CD4-positive, alpha-beta memory T cell (primary cell): Measurements from ENCODE around the gene IFNA13. TPM values are rescaled to one million over a fixed set of nuclear protein-coding genes. Genes with fewer than 3 reads are reported as not detected.

Experiments used
- CTCF ChIA-PET: fragments of 350-600 bp; sonication (Branson Sonifier 250); formaldehyde crosslinking; loops from one replicate; lab custom pipeline; 2021; ENCODE audit warnings: inconsistent platforms; ENCODE audit not compliant: partially characterized antibody; lab: Charles Lee
- POLR2A ChIA-PET: fragments of 350-600 bp; sonication (Branson Sonifier 250); formaldehyde crosslinking; loops from one replicate; lab custom pipeline; 2021; ENCODE audit not compliant: partially characterized antibody; lab: Charles Lee
- DNase-seq, 5 donors: peaks; one replicate each; pipeline versions ENCODE4 v3.0.0 to v3.0.0-alpha.2; 2020 to 2022; ENCODE audit warnings: mixed read lengths in 1 of 5
- H3K27ac ChIP-seq: one replicate; pipeline ENCODE4 v1.7.0; 2013; ENCODE audit warnings: low read depth, low read length
- H3K27me3 ChIP-seq: 2 replicates; pipeline ENCODE4 v1.7.0; 2013; ENCODE audit warnings: mild to moderate bottlenecking, low read length, moderate library complexity; ENCODE audit not compliant: insufficient read depth
- H3K36me3 ChIP-seq: 2 replicates; pipeline ENCODE4 v1.7.0; 2013; ENCODE audit warnings: mild to moderate bottlenecking, low read length, moderate library complexity; ENCODE audit not compliant: insufficient read depth
- H3K4me1 ChIP-seq: 2 replicates; pipeline ENCODE4 v1.7.0; 2013; ENCODE audit warnings: mild to moderate bottlenecking, low read length, moderate library complexity; ENCODE audit not compliant: insufficient read depth
- H3K4me3 ChIP-seq, 2 donors: one replicate each; pipeline ENCODE4 v1.7.0; 2013; ENCODE audit warnings: low read length in 2 of 2, mild to moderate bottlenecking in 1 of 2
- H3K9me3 ChIP-seq, 2 donors: one replicate each; pipeline ENCODE4 v1.7.0; 2013; ENCODE audit warnings: low read length in 2 of 2, control low read depth in 1 of 2; ENCODE audit not compliant: control insufficient read depth in 1 of 2
- H3K27ac Mint-ChIP-seq, 7 donors: one replicate each; pipeline ENCODE4 v1.8.0; 2020 to 2021; ENCODE audit warnings: mixed read lengths in 7 of 7, mild to moderate bottlenecking in 6 of 7, inconsistent platforms in 3 of 7, moderate library complexity in 3 of 7
- H3K27me3 Mint-ChIP-seq, 2 donors: one replicate each; pipeline ENCODE4 v1.8.0; 2020 to 2021; ENCODE audit warnings: mixed read lengths in 2 of 2
- H3K36me3 Mint-ChIP-seq, 2 donors: one replicate each; pipeline ENCODE4 v1.8.0; 2020 to 2021; ENCODE audit warnings: mixed read lengths in 2 of 2, inconsistent platforms in 1 of 2, mild to moderate bottlenecking in 1 of 2
- H3K4me1 Mint-ChIP-seq, 4 donors: one replicate each; pipeline ENCODE4 v1.8.0; 2020 to 2021; ENCODE audit warnings: mixed read lengths in 4 of 4, mild to moderate bottlenecking in 1 of 4
- H3K4me3 Mint-ChIP-seq, 8 donors: one replicate each; pipeline ENCODE4 v1.8.0; 2020 to 2021; ENCODE audit warnings: mixed read lengths in 8 of 8, mild to moderate bottlenecking in 7 of 8, moderate library complexity in 6 of 8, inconsistent platforms in 3 of 8
- H3K9me3 Mint-ChIP-seq, 8 donors: one replicate each; pipeline ENCODE4 v1.8.0; 2020 to 2021; ENCODE audit warnings: mixed read lengths in 8 of 8, mild to moderate bottlenecking in 5 of 8, inconsistent platforms in 3 of 8, moderate library complexity in 1 of 8
- intact Hi-C: fragments of 100-400 bp; cut with micrococcal nuclease; formaldehyde crosslinking; loops from one replicate; pipeline ENCODE4 v1.15.1; 2023
- polyA plus RNA-seq, 2 donors: library from polyadenylated mRNA; unstranded; fragments of 300-500 nt; fragmentation: Illumina TruSeq; gene quantifications; one replicate each; pipeline ENCODE4 v1.2.3, GENCODE V29; 2021
- total RNA-seq, 2 experiments: library from RNA; stranded (reverse); gene quantifications; one replicate each; pipeline ENCODE4 v1.2.3, GENCODE V29; 2021

Gene IFNA13
- total and polyA plus RNA-seq, 4 experiments from 2014 or later = not detected

DNA sequence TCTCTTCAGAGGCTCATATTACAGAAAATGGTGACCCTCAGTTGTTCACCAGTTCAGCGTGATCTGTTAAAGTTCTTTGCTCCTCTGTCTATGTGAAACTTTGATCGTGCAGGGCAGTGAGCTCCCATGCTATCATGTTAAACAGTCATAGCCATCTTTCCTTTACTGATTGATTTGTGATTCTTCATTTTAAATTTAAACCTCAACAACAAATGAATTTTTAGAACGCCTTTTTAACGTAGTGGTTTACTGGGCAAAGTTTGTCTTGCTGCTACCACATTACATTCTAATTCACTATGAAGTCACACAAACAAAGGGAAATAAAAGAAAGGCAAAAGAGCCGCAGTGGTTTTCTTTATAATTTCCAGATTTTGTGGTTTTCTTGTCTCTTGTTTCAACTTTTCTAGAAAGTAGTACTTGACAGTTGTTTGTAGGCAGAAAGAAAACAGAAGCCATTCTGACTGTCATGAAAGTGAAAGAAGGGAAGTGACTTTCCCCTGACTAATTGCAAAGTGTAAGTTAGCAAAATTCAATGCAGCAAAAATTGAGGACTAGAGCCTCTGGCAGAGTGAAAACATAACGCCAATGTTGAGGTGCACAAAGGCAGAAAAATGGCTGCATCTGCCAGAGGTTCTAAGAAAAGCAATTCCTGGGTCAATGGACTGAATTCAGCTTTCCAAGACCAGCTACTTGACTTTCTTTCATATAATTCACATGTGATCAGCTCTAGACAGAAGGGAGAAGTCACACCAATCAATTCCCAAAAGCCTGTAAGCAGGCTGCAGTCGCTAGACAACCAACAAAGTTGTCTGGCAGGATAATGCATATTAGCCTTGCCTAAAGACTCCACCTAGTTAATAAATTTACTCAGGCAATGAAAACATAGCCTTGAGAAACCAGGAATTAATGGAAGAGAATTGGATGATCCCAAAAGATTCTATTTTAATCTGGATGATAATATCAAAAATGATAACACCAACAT, 10.1 kb downstream of the IFNA13 start:
- peak overlapping the region; percentile 36 to 92 (median 87) for H3K27ac Mint-ChIP-seq
- H3K4me3 ChIP-seq = no peak overlapping the region
- POLR2A ChIA-PET = interaction anchor here (2.5 kb wide), 1 partner anchor 23 kb away, joined by 17 read pairs; the partner anchor contains the start of gene KLHL9

DNA sequence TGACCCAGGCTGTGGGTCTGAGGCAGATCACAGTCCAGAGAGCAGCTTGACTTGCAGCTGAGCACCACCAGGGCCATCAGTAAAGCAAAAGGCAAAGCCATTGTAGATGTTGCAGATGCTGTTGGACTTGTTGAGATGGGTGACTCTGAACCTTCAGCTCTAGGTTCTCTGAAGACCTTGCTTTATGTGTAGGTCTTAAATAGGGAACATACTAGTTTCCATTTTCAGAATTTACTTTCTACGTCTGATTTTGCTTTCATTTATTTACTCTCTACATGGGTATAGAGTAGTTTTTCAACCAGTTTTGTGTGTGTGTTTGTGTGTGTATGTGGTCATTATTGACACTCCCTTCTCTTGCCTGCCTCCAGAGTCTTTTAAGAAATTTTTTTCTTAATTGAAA, 17.1 kb downstream of the IFNA13 start, which contains the start of gene IFNA6:
Gene IFNA6, minus strand, starts transcription at position 101 of the 400 bp plus-strand sequence. Its CDS starts 0 bp downstream, at position 101.
- H3K36me3 ChIP-seq = no peaks in the 10 kb centered on the region
- intact Hi-C loops = no loop called here

More for the DNA sequence above, 10.1 kb downstream of the IFNA13 start:
- Histone ChIP-seq H3K4me1 (peaks cover 15% of the 10 kb centered on the region), H3K9me3 (no peaks in the 10 kb centered on the region), H3K36me3 (no peaks in the 10 kb centered on the region), H3K27ac (no peak overlapping the region), H3K27me3 (peaks cover 5% of the 10 kb centered on the region)
- peak in 4 of 5 donors; percentile 24 to 34 (median 25) for DNase-seq
- peaks cover 0 to 4% of the 10 kb centered on the region in 2 donors for H3K36me3 Mint-ChIP-seq
- peaks cover 10 to 20% (median 15%) of the 10 kb centered on the region in 4 donors for H3K4me1 Mint-ChIP-seq
- H3K4me3 Mint-ChIP-seq = peak overlapping the region; percentile 68 to 80 (median 78)
- peaks cover 0 to 9% (median 6%) of the 10 kb centered on the region in 8 donors for H3K9me3 Mint-ChIP-seq
- H3K27me3 Mint-ChIP-seq = peaks cover 3% of the 10 kb centered on the region in 2 donors
- CTCF ChIA-PET = interaction anchor here (0.6 to 1.1 kb wide), 3 partner anchors 22 to 38 kb away, joined by 3 to 4 read pairs (median 3); no protein-coding TSS in a partner anchor
- intact Hi-C loops = loop anchor here (2.0 kb wide), 1 partner anchor 23 kb away; the partner anchor contains the start of gene KLHL9

DNA sequence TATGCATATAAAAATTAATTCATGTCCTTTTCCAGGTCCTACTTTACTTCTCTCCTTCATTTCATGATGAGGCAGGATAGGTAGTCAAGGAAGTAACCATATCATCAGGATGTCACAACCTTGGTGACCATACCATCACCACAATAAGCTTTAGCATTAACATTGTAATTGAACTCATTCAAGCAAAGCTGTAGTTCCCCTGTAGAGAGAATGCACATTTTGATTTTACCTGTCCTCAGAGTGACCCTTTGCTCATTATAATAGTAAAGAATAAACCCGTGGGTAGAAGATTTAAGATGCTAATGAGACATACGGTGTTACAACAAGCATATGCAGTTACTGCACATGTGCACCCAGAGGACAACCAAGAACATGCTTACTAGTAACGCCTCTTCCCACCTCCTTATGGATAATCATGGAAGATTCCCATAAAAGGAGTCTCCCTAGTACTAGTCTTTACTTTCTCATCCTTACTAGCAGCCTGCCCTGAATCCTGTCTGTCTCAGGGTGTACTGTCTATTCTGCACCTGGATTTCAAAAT, 19.4 kb downstream of the IFNA13 start:
- DNase-seq = no peak
- H3K27me3 ChIP-seq = peaks cover 3% of the 10 kb centered on the region
- H3K36me3 Mint-ChIP-seq = no peaks in the 10 kb centered on the region
- H3K9me3 Mint-ChIP-seq = peaks cover 0 to under 1% (median 0%) of the 10 kb centered on the region in 8 donors
- H3K27ac Mint-ChIP-seq = no peak overlapping the region
- CTCF ChIA-PET = interaction anchor here (1.4 kb wide), 1 partner anchor 15 kb away, joined by 5 read pairs; no protein-coding TSS in a partner anchor
- intact Hi-C loops = no loop called here
- no peak overlapping the region for H3K4me3 ChIP-seq
- H3K4me1 Mint-ChIP-seq = no peaks in the 10 kb centered on the region
- H3K27me3 Mint-ChIP-seq = peaks cover 14 to 29% of the 10 kb centered on the region in 2 donors
- no peaks in the 10 kb centered on the region for H3K9me3 ChIP-seq
- no peak overlapping the region for H3K4me3 Mint-ChIP-seq
- H3K27ac ChIP-seq = no peak overlapping the region
- H3K36me3 ChIP-seq = no peaks in the 10 kb centered on the region
- POLR2A ChIA-PET = no interaction called here
- no peaks in the 10 kb centered on the region for H3K4me1 ChIP-seq

More for the DNA sequence above, 17.1 kb downstream of the IFNA13 start, which contains the start of gene IFNA6:
- CTCF ChIA-PET = no interaction called here
- Mint-ChIP-seq H3K4me3 (no peak within 1 kb of the TSS), H3K4me1 (no peaks in the 10 kb centered on the region), H3K36me3 (peaks cover 0 to 4% of the 10 kb centered on the region in 2 donors), H3K27me3 (peaks cover 6 to 15% of the 10 kb centered on the region in 2 donors), H3K27ac (no peak within 1 kb of the TSS), H3K9me3 (peaks cover 0 to 9% (median 6%) of the 10 kb centered on the region in 8 donors)
- DNase-seq = no peak
- H3K4me1 ChIP-seq = no peaks in the 10 kb centered on the region
- no peaks in the 10 kb centered on the region for H3K9me3 ChIP-seq
- POLR2A ChIA-PET = no interaction called here
- H3K27me3 ChIP-seq = peaks cover 3% of the 10 kb centered on the region
- H3K27ac ChIP-seq = no peak within 1 kb of the TSS
- H3K4me3 ChIP-seq = no peak within 1 kb of the TSS

DNA sequence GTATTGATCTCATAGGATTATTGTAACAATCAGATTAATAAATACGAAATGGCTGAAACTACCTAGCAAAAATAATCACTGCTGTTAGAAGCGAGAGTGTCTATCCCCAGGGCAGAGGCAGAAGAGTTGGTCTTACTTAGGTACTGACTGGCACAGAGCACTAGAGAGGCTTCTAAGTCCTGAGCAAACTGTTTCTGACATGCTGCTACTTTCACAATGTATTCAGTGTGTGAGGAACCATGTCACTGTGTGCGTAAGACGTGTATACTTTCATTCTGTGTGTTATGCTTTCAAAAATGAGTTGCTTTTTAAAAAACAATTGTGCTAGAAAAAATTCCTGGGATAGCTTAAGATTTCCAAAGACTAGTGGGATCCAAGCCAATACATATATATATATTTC, 27.1 kb downstream of the IFNA13 start:
- no peak overlapping the region for H3K4me3 Mint-ChIP-seq
- peaks cover 23 to 39% of the 10 kb centered on the region in 2 donors for H3K27me3 Mint-ChIP-seq
- no peak overlapping the region for H3K27ac ChIP-seq
- H3K9me3 ChIP-seq = no peaks in the 10 kb centered on the region
- H3K4me3 ChIP-seq = no peak overlapping the region
- H3K9me3 Mint-ChIP-seq = peaks cover 0 to 3% (median 0%) of the 10 kb centered on the region in 8 donors
- no peaks in the 10 kb centered on the region for H3K36me3 Mint-ChIP-seq
- intact Hi-C loops = no loop called here
- ChIA-PET CTCF (interaction anchor here (0.9 to 1.3 kb wide), 2 partner anchors 14 to 158 kb away, joined by 3 read pairs; no protein-coding TSS in a partner anchor), POLR2A (no interaction called here)
- no peak overlapping the region for H3K27ac Mint-ChIP-seq
- H3K36me3 ChIP-seq = no peaks in the 10 kb centered on the region
- no peak for DNase-seq
- H3K4me1 Mint-ChIP-seq = peaks cover 5 to 13% (median 8%) of the 10 kb centered on the region in 4 donors
- no peaks in the 10 kb centered on the region for H3K27me3 ChIP-seq
- peaks cover 8% of the 10 kb centered on the region for H3K4me1 ChIP-seq

DNA sequence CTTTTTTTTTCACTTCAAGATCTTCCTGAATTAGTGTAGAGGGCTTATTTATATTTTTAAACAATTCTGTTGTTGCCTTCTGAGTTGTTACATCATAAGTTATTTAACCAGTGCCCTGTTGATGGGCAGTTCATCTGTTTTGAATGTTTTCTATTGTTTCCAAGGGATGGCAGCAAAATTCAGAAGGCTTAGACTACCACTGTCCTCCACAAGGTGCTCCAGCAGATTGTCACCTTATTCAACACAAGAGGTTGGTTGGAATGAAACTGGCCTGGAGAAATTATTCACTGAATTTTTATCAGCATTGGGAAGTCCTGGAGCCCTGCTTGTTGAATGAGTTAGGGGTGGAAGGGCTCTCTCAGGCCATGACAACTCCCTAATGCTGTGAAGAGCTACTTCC, 31.4 kb downstream of the IFNA13 start:
- peak overlapping the region in 7 of 8 donors; percentile 24 to 95 (median 90) for H3K4me3 Mint-ChIP-seq
- no peaks in the 10 kb centered on the region for H3K9me3 ChIP-seq
- H3K9me3 Mint-ChIP-seq = peaks cover 0 to 2% (median 0%) of the 10 kb centered on the region in 8 donors
- H3K27me3 Mint-ChIP-seq = peaks cover 2 to 6% of the 10 kb centered on the region in 2 donors
- peaks cover 26 to 54% (median 38%) of the 10 kb centered on the region in 4 donors for H3K4me1 Mint-ChIP-seq
- no peak overlapping the region for H3K4me3 ChIP-seq
- no peaks in the 10 kb centered on the region for H3K36me3 ChIP-seq
- H3K27ac ChIP-seq = no peak overlapping the region
- no peaks in the 10 kb centered on the region for H3K27me3 ChIP-seq
- ChIA-PET POLR2A (no interaction called here), CTCF (interaction anchor here (1.9 to 3.0 kb wide), 2 partner anchors 10 to 60 kb away, joined by 6 to 12 read pairs; no protein-coding TSS in a partner anchor)
- H3K36me3 Mint-ChIP-seq = peaks cover 16 to 33% of the 10 kb centered on the region in 2 donors
- intact Hi-C loops = loop anchor here (10.0 kb wide), 2 partner anchors 658 to 712 kb away; partner anchors contain the start of genes CDKN2A, CDKN2B-AS1 and MLLT3
- peaks cover 44% of the 10 kb centered on the region for H3K4me1 ChIP-seq
- no peak for DNase-seq
- peak overlapping the region in 4 of 7 donors; percentile 44 to 97 (median 96) for H3K27ac Mint-ChIP-seq

DNA sequence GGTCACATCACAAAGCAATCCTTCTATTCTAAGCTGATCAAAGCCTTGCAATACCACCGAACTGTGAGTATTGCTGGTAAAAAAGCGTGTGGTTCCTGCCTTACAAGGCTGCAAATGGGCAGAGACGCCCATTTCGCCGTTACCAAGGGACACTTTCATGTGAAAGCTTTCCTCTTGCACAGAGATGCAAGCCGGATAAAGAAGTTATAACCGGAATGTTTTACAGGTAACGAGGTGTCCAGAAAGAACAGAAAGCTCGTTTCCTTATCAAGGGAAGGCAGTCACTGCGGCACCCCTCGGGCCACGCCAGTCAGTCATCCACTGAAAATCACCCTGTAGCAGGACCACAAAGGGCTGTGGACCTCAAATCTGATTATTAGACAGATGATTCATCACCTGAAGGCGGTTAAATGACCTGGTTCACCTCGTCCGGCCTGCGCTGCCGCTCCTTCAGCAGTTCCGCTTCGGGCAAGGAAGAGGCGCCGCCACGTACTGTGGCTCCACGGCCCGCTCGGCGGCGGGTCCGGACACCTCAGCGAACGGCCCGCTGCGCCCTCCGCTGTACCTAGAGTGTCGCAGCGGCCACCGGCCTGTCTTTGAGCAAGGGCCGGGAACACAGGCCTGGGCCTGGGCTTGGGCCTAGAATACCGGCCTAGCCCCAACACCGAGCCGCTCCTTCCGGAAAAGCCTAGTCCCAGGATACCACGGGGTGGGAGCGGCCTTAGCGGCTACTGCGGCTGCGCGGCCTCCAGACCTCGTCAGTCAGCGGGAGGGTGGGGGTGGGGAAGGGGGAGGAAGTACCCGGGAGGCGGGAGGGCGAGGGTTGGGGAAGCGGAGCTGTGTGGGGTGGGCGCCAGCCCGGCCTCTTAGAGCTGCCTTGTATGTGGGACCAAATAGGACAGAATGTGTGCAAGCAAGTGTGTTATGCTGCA, 32.9 kb downstream of the IFNA13 start, which contains the start of gene KLHL9:
Gene KLHL9, minus strand, starts transcription at position 704 of the 932 bp plus-strand sequence. Its CDS starts 545 bp downstream, at position 159.
- Mint-ChIP-seq H3K9me3 (peaks cover 0 to 2% (median 0%) of the 10 kb centered on the region in 8 donors), H3K4me1 (peaks cover 37 to 69% (median 49%) of the 10 kb centered on the region in 4 donors), H3K27me3 (peaks cover 0 to 3% of the 10 kb centered on the region in 2 donors), H3K4me3 (peak within 1 kb of the TSS; percentile 89 to 97 (median 94)), H3K27ac (peak within 1 kb of the TSS; percentile 95 to 98 (median 97)), H3K36me3 (peaks cover 16 to 39% of the 10 kb centered on the region in 2 donors)
- POLR2A ChIA-PET = interaction anchor here (0.6 to 2.1 kb wide), 13 partner anchors 9 to 713 kb away, joined by 3 to 17 read pairs (median 4); partner anchors contain the start of gene MLLT3
- H3K27me3 ChIP-seq = no peaks in the 10 kb centered on the region
- peak within 1 kb of the TSS; percentile 98 for H3K27ac ChIP-seq
- DNase-seq = peak; percentile 86 to 88 (median 88)
- H3K4me1 ChIP-seq = peaks cover 59% of the 10 kb centered on the region
- no peaks in the 10 kb centered on the region for H3K9me3 ChIP-seq
- CTCF ChIA-PET = interaction anchor here (0.6 to 2.6 kb wide), 13 partner anchors 8 to 454 kb away, joined by 3 to 35 read pairs (median 4); no protein-coding TSS in a partner anchor
- no peaks in the 10 kb centered on the region for H3K36me3 ChIP-seq
- H3K4me3 ChIP-seq = peak within 1 kb of the TSS; percentile 80 to 96
- intact Hi-C loops = loop anchor here (1.0 to 10.0 kb wide), 5 partner anchors 9 to 710 kb away; partner anchors contain the start of genes CDKN2A, CDKN2B-AS1, MLLT3 and MTAP
